Measurements from ENCODE around the gene RSPRY1. TPM values are rescaled to one million over a fixed set of nuclear protein-coding genes. Genes with fewer than 3 reads are reported as not detected.
"Not testable (repeated sequence)": the region's sequence is repeated elsewhere in the genome, so short reads cannot be mapped to it uniquely, and the experiment has no call there.

RSPRY1 gene
- total RNA-seq, 4 donors from 2014 or later, result 20.4 to 28.5 (median 24.6) TPM

GRCh38 chr16:57196286-57196685 lies 10.2 kb downstream of the RSPRY1 start:
- no peaks in the 10 kb centered on the region for H3K36me3 ChIP-seq
- no peak for TF ChIP-seq EP300 (IDR thresholded peaks at IDR 0.05)
- no peak for TF ChIP-seq CTCF (IDR thresholded peaks at IDR 0.05)
- no peak for TF ChIP-seq POLR2A (IDR thresholded peaks at IDR 0.05)
- H3K4me3 ChIP-seq, result no peak overlapping the region
- DNase-seq (ENCODE audit: low spot score in 2 of 2), result no peak
- peaks cover 0 to 48% (median 13%) of the 10 kb centered on the region in 4 donors for H3K4me1 ChIP-seq
- no peaks in the 10 kb centered on the region for H3K9me3 ChIP-seq
- H3K27me3 ChIP-seq, result no peaks in the 10 kb centered on the region
- 54 to 66% methylated on average over 4 of the region's 4 CpGs for WGBS, 2 donors
- no peak overlapping the region for H3K27ac ChIP-seq

- H3K27me3 ChIP-seq, result no peaks in the 10 kb centered on the region
- TF ChIP-seq CTCF (IDR thresholded peaks at IDR 0.05), result no peak
- TF ChIP-seq POLR2A (IDR thresholded peaks at IDR 0.05), result no peak
- TF ChIP-seq EP300 (IDR thresholded peaks at IDR 0.05), result no peak
- peaks cover 0 to 43% (median 9%) of the 10 kb centered on the region in 4 donors for H3K4me1 ChIP-seq
- no peak overlapping the region for H3K4me3 ChIP-seq
- no peak for DNase-seq (ENCODE audit: low spot score in 2 of 2)
- 79 to 80% methylated on average over 3 of the region's 3 CpGs for WGBS, 2 donors
- no peak overlapping the region for H3K27ac ChIP-seq
- H3K36me3 ChIP-seq, result no peaks in the 10 kb centered on the region
- H3K9me3 ChIP-seq, result no peaks in the 10 kb centered on the region
Measured at GRCh38 chr16:57196753-57197152, 10.6 kb downstream of the RSPRY1 start.

- peaks cover 0 to 12% (median 0%) of the 10 kb centered on the region in 4 donors for H3K4me1 ChIP-seq
- not testable (repeated sequence) for DNase-seq (ENCODE audit: low spot score in 2 of 2); H3K27ac ChIP-seq; H3K27me3 ChIP-seq; H3K4me3 ChIP-seq; H3K9me3 ChIP-seq
- WGBS, 2 donors, result 82 to 94% methylated on average over 3 to 6 of the region's 24 CpGs
- peaks cover 0 to 12% (median 1%) of the 10 kb centered on the region in 3 donors for H3K36me3 ChIP-seq
Measured at GRCh38 chr16:57200321-57200720, 14.2 kb downstream of the RSPRY1 start.

- Histone ChIP-seq H3K4me1 (peaks cover 0 to 11% (median 0%) of the 10 kb centered on the region in 4 donors), H3K36me3 (peaks cover 0 to 18% (median 6%) of the 10 kb centered on the region in 3 donors)
- not testable (repeated sequence) for H3K27me3 ChIP-seq; H3K9me3 ChIP-seq; H3K4me3 ChIP-seq; DNase-seq (ENCODE audit: low spot score in 2 of 2); H3K27ac ChIP-seq
- WGBS, 2 donors, result 94 to 95% methylated on average over 4 to 10 of the region's 27 CpGs
Measured at GRCh38 chr16:57200926-57201325, 14.8 kb downstream of the RSPRY1 start.

- peaks cover 0 to 4% (median 0%) of the 10 kb centered on the region in 4 donors for H3K4me1 ChIP-seq
- no peak overlapping the region for H3K27ac ChIP-seq
- H3K27me3 ChIP-seq, result no peaks in the 10 kb centered on the region
- TF ChIP-seq POLR2A (IDR thresholded peaks at IDR 0.05) (no peak), EP300 (IDR thresholded peaks at IDR 0.05) (no peak), CTCF (IDR thresholded peaks at IDR 0.05) (no peak)
- WGBS, 2 donors, result 86 to 87% methylated on average over 7 of the region's 7 CpGs
- H3K4me3 ChIP-seq, result no peak overlapping the region
- DNase-seq (ENCODE audit: low spot score in 2 of 2), result no peak
- no peaks in the 10 kb centered on the region for H3K9me3 ChIP-seq
- H3K36me3 ChIP-seq, result peaks cover 0 to 32% (median 6%) of the 10 kb centered on the region in 3 donors
Measured at GRCh38 chr16:57202095-57202886, 16.2 kb downstream of the RSPRY1 start.

GRCh38 chr16:57203451-57203850 lies 17.3 kb downstream of the RSPRY1 start:
- 57 to 82% methylated on average over 1 of the region's 1 CpG for WGBS, 2 donors
- TF ChIP-seq POLR2A (IDR thresholded peaks at IDR 0.05), result no peak
- no peak for TF ChIP-seq CTCF (IDR thresholded peaks at IDR 0.05)
- TF ChIP-seq EP300 (IDR thresholded peaks at IDR 0.05), result no peak

More at GRCh38 chr16:57203451-57203850, 17.3 kb downstream of the RSPRY1 start:
- Histone ChIP-seq H3K9me3 (no peaks in the 10 kb centered on the region), H3K4me1 (peaks cover 0 to 4% (median 0%) of the 10 kb centered on the region in 4 donors), H3K36me3 (peaks cover 0 to 41% (median 6%) of the 10 kb centered on the region in 3 donors), H3K4me3 (no peak overlapping the region), H3K27ac (no peak overlapping the region), H3K27me3 (no peaks in the 10 kb centered on the region)
- DNase-seq (ENCODE audit: low spot score in 2 of 2), result no peak

Data from tibial nerve (tissue), 4 donors.